GM12891 (cell line): Measurements from ENCODE around the gene BHLHA15.

ENCODE experiments used
- PAX5 ChIP-seq: IDR thresholded peaks from 2 replicates; pipeline ENCODE4 v1.6.1; 2011; ENCODE audit warnings: low read length, moderate library complexity, mild to moderate bottlenecking; ENCODE audit not compliant: insufficient read depth, severe bottlenecking
- POLR2A ChIP-seq: IDR thresholded peaks from 2 replicates; pipeline ENCODE4 v1.6.1; 2011; ENCODE audit warnings: low read depth, low read length, control low read depth
- POLR2AphosphoS5 ChIP-seq: IDR thresholded peaks from 2 replicates; pipeline ENCODE4 v1.6.1; 2011; ENCODE audit warnings: low read depth, low read length, control low read depth
- POU2F2 ChIP-seq: IDR thresholded peaks from 2 replicates; pipeline ENCODE4 v1.6.1; 2011; ENCODE audit warnings: low read depth, mild to moderate bottlenecking, control low read depth, low read length, moderate library complexity
- SPI1 ChIP-seq: IDR thresholded peaks from 2 replicates; pipeline ENCODE4 v1.6.1; 2011; ENCODE audit warnings: low read depth, low read length, control low read depth
- TAF1 ChIP-seq: IDR thresholded peaks from 2 replicates; pipeline ENCODE4 v1.6.1; 2011; ENCODE audit warnings: low read depth, low read length, control low read depth

DNA sequence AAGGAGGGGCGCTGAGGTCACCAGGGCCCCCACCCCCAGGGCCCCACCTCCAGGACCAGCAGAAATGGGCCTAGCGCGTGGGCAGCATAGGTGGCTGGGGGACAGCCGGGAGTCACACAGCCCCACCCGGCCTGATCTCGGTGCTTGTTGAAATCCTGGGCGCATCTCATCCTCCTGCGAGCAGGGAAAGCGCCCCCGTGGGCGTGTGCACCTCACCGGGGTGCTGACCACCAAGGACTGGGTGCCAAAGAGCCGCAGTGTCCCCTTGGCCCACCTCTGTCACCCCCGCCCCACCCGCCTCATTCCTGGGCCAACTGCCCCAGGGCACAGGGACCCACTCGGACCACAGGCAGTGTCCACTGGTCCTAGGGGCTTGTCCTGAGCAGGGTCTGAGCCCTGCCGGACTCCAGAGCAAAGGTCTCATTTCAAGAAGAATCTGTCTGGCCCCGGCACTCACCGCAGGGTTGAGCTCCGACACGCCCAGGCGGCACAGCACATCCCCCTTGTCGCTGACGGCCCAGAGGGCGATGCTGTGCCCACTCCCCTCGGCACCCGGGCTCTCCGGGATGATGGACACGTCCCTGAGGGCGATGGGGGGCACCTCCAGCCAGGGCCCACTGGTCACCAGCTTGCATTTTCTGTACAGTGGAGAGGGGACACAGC is 11.4 kb downstream of the BHLHA15 start:
- TF ChIP-seq POLR2AphosphoS5: no peak
- no peak for TF ChIP-seq POLR2A
- TF ChIP-seq TAF1: no peak
- TF ChIP-seq POU2F2: no peak
- no peak for TF ChIP-seq SPI1
- TF ChIP-seq PAX5: no peak
